SK-N-SH (cell line): ENCODE results near the gene IMPDH1. TPM values are rescaled to one million over a fixed set of nuclear protein-coding genes. Genes with fewer than 3 reads are reported as not detected.
A peak's percentile ranks its signal among the peaks of the same experiment; 100 is the strongest.

ENCODE experiments used
- CTCF ChIA-PET: fragments of 300-600, 350-600 bp; formaldehyde crosslinking; extraction: SDS; loops from one replicate; lab custom pipeline; 2021; lab: Yijun Ruan, JAX
- POLR2A ChIA-PET: fragments of 350-600 bp; sonication (Branson Sonifier 250); formaldehyde crosslinking; extraction: SDS; loops from one replicate; lab custom pipeline; 2020; ENCODE audit warnings: antibody characterized with exemption, inconsistent platforms; lab: Yijun Ruan, JAX
- DNase-seq: peaks from one replicate; pipeline ENCODE4 v3.0.0; 2012
- H2AFZ ChIP-seq: fragments of 200-600 bp; sonication (generic); 2 replicates; pipeline ENCODE4 v1.8.1; 2016; ENCODE audit warnings: antibody characterized with exemption, mild to moderate bottlenecking, low read depth
- H3F3A ChIP-seq: fragments of 200-600 bp; sonication (generic); replicated peaks from 2 replicates; pipeline ENCODE3; 2016; ENCODE audit warnings: antibody characterized with exemption, mild to moderate bottlenecking; ENCODE audit not compliant: insufficient read depth
- H3K27ac ChIP-seq, 2 experiments: fragments of 200-500 bp in 1 of 2; fragments of 200-600 bp in 1 of 2; sonication (Bioruptor generic) in 1 of 2; sonication (generic), shearing (Covaris generic) in 1 of 2; 2 replicates each; pipeline versions ENCODE4 v1.5.1 to v1.6.1; 2014 to 2016; ENCODE audit warnings: low read depth in 2 of 2, inconsistent platforms in 1 of 2, low read length in 1 of 2, mild to moderate bottlenecking in 1 of 2, mixed read lengths in 1 of 2
- H3K27me3 ChIP-seq: fragments of 200-600 bp; sonication (generic), shearing (Covaris generic); 2 replicates; pipeline ENCODE4 v1.6.1; 2016; ENCODE audit warnings: mixed run types; ENCODE audit not compliant: insufficient read depth
- H3K36me3 ChIP-seq, 2 experiments: fragments of 200-500 bp in 1 of 2; fragments of 200-600 bp in 1 of 2; sonication (Bioruptor generic) in 1 of 2; sonication (generic) in 1 of 2; replicated peaks in 1 of 2; 2 replicates each; pipeline versions ENCODE3 to v1.5.1; 2014 to 2016; ENCODE audit warnings: low read length in 1 of 2, mild to moderate bottlenecking in 1 of 2; ENCODE audit not compliant: insufficient read depth in 2 of 2, control insufficient read depth in 1 of 2
- H3K4me1 ChIP-seq, 2 experiments: fragments of 200-500 bp in 1 of 2; fragments of 200-600 bp in 1 of 2; sonication (Bioruptor generic) in 1 of 2; sonication (generic), shearing (Covaris generic) in 1 of 2; 2 replicates each; pipeline versions ENCODE4 v1.5.1 to v1.6.1; 2014 to 2016; ENCODE audit warnings: low read depth in 1 of 2, low read length in 1 of 2, mixed run types in 1 of 2; ENCODE audit not compliant: insufficient read depth in 2 of 2, control insufficient read depth in 1 of 2
- H3K4me2 ChIP-seq: fragments of 200-600 bp; sonication (generic), shearing (Covaris generic); 2 replicates; pipeline ENCODE4 v1.6.1; 2017; ENCODE audit warnings: mixed run types
- H3K4me3 ChIP-seq, 2 experiments: fragments of 200-500 bp in 1 of 2; fragments of 200-600 bp in 1 of 2; sonication (Bioruptor generic) in 1 of 2; sonication (generic), shearing (Covaris generic) in 1 of 2; 2 replicates each; pipeline versions ENCODE4 v1.5.1 to v1.8.1; 2014 to 2016; ENCODE audit warnings: low read depth in 2 of 2, inconsistent platforms in 1 of 2, low read length in 1 of 2, mild to moderate bottlenecking in 1 of 2, mixed read lengths in 1 of 2, moderate library complexity in 1 of 2
- H3K79me2 ChIP-seq: fragments of 200-600 bp; sonication (generic); 2 replicates; pipeline ENCODE4 v1.8.1; 2017; ENCODE audit warnings: mild to moderate bottlenecking; ENCODE audit not compliant: insufficient read depth
- H3K9ac ChIP-seq: fragments of 200-600 bp; sonication (generic); 2 replicates; pipeline ENCODE4 v1.6.1; 2017; ENCODE audit warnings: mixed run types
- H3K9me2 ChIP-seq: fragments of 200-600 bp; sonication (generic); 2 replicates; pipeline ENCODE4 v1.6.1; 2017; ENCODE audit warnings: mixed run types
- H3K9me3 ChIP-seq: fragments of 200-600 bp; sonication (generic); 2 replicates; pipeline ENCODE4 v1.6.1; 2017; ENCODE audit warnings: mixed run types, mild to moderate bottlenecking, moderate library complexity
- H4K20me1 ChIP-seq: fragments of 200-600 bp; sonication (generic); 2 replicates; pipeline ENCODE4 v1.6.1; 2017; ENCODE audit warnings: mild to moderate bottlenecking, mixed run types; ENCODE audit not compliant: insufficient read depth
- CTCF ChIP-seq: fragments of 200-600 bp; sonication (generic); IDR thresholded peaks from 2 replicates; pipeline ENCODE4 v1.6.1; 2017; ENCODE audit warnings: antibody characterized with exemption, mild to moderate bottlenecking, moderate library complexity
- ELF1 ChIP-seq: IDR thresholded peaks from 2 replicates; pipeline ENCODE4 v1.4.0; 2012
- EZH2phosphoT487 ChIP-seq: fragments of 200-600 bp; sonication (generic); IDR thresholded peaks from 2 replicates; pipeline ENCODE4 v1.6.1; 2017; ENCODE audit warnings: low read depth, mixed run types, mild to moderate bottlenecking, antibody characterized with exemption, moderate library complexity, borderline replicate concordance
- FOXJ3 ChIP-seq: sonication (generic); formaldehyde crosslinking; IDR thresholded peaks from 2 replicates; pipeline ENCODE4 v1.5.1; 2020; ENCODE audit warnings: mild to moderate bottlenecking, missing genetic modification reagents
- FOXM1 ChIP-seq: IDR thresholded peaks from 2 replicates; pipeline ENCODE4 v1.4.0; 2012; ENCODE audit warnings: low read depth, mild to moderate bottlenecking
- GABPA ChIP-seq: IDR thresholded peaks from 2 replicates; pipeline ENCODE4 v1.4.0; 2012; ENCODE audit warnings: low read depth, mild to moderate bottlenecking
- JUND ChIP-seq: IDR thresholded peaks from 2 replicates; pipeline ENCODE4 v1.4.0; 2012
- NRF1 ChIP-seq: IDR thresholded peaks from 2 replicates; pipeline ENCODE4 v1.6.1; 2012; ENCODE audit warnings: low read depth, mild to moderate bottlenecking, low read length
- POLR2AphosphoS5 ChIP-seq: IDR thresholded peaks from 2 replicates; pipeline ENCODE4 v1.6.1; 2012; ENCODE audit warnings: low read depth, low read length
- RCOR1 ChIP-seq: fragments of 150-350 bp; IDR thresholded peaks from 2 replicates; pipeline ENCODE4 v1.6.1; 2017; ENCODE audit warnings: antibody characterized with exemption, low read length
- RFX5 ChIP-seq: IDR thresholded peaks from 2 replicates; pipeline ENCODE4 v1.6.1; 2012; ENCODE audit warnings: mild to moderate bottlenecking, improper control_type of control experiment, low read length
- SIN3A ChIP-seq: IDR thresholded peaks from 2 replicates; pipeline ENCODE4 v1.6.1; 2012; ENCODE audit warnings: low read depth, mild to moderate bottlenecking, low read length, moderate library complexity, borderline replicate concordance
- TEAD4 ChIP-seq: IDR thresholded peaks from 2 replicates; pipeline ENCODE4 v1.4.0; 2012; ENCODE audit warnings: mild to moderate bottlenecking, borderline replicate concordance; ENCODE audit not compliant: insufficient read depth
- USF2 ChIP-seq: fragments of 150-350 bp; IDR thresholded peaks from 2 replicates; pipeline ENCODE4 v1.6.1; 2017; ENCODE audit warnings: antibody characterized with exemption, low read length, low read depth, borderline replicate concordance
- WGBS: methylation state at CpG from one replicate; pipeline ENCODE4 v1.1.6; 2017; ENCODE audit warnings: low lambda C conversion rate; 5-methylcytosine and 5-hydroxymethylcytosine counted together
- polyA plus RNA-seq, 3 experiments: library from polyadenylated mRNA; depleted of rRNA; stranded (reverse); fragments of >200 nt; gene quantifications; 2 replicates each; pipeline ENCODE4 v1.2.3, GENCODE V29; 2012
- TF ChIP-seq, protein P1 (sequence below): IDR thresholded peaks from 2 replicates; pipeline ENCODE4 v1.6.1; 2012; ENCODE audit warnings: mild to moderate bottlenecking, low read depth, low read length, moderate library complexity

The IMPDH1 gene
- polyA plus RNA-seq, 1 of the 3 experiments (the other 2 are of a cell fraction): 80.4 TPM

DNA sequence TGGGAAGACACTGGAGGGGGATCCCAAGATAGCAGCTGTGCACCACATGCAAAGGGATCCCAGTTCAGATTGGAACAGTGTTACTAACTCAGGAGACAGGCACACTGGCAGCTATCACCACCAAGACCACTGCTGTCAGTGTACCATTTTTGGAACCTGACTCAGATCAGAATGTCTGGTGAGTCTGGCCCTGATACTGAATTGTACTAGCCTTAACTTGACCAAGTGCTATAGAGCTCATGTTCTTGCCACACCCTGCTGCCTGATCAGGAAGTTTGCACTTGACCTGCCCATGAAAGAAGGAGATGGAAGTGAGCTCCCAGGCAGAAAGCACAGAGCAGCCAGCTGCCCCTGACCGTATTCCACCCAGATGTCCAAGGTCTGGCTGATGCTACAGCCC lies 43.5 kb downstream of the IMPDH1 start (continued):
- TF ChIP-seq USF2 (no peak), GABPA (no peak), RFX5 (no peak), JUND (no peak), RCOR1 (no peak)

DNA sequence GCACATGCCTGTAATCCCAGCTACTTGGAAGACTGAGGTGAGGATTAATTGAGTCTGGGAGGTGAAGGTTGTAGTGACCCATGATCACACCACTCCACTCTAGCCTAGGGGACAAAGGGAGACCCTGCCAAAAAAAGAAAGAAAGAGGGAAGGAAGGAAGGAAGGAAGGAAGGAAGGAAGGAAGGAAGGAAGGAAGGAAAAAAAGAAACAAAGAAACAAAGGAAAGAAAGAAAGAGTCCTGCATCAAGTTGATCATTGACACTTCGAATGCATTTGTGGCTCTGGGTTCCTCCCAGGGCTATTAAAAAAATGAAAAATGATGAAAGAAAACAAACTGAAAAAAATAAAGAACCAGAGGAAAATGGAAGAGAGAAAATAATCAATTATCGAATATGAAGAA lies 44.4 kb downstream of the IMPDH1 start:
- POLR2A ChIA-PET: no interaction called here
- Histone ChIP-seq H3K4me1 (peaks cover 0 to 33% of the 10 kb centered on the region in 2 experiments; a peak in 2 of 4 replicates), H2AFZ (no peak overlapping the region), H3K9me3 (no peaks in the 10 kb centered on the region), H3K36me3 (no peaks in the 10 kb centered on the region), H3K9ac (no peak overlapping the region), H3K79me2 (no peaks in the 10 kb centered on the region), H3K4me3 (no peak overlapping the region), H3K4me2 (no peak overlapping the region), H3K9me2 (no peaks in the 10 kb centered on the region), H3K27me3 (peaks cover 40% of the 10 kb centered on the region), H4K20me1 (no peaks in the 10 kb centered on the region), H3K27ac (peak overlapping the region in 1 of 2 experiments; percentile 100; a peak in 1 of 4 replicates), H3F3A (peaks cover 5% of the 10 kb centered on the region)
- TF ChIP-seq CTCF (no peak), ELF1 (no peak), POLR2AphosphoS5 (no peak), NRF1 (no peak), FOXM1 (no peak), RCOR1 (no peak), EZH2phosphoT487 (no peak), SIN3A (no peak), FOXJ3 (CRISPR knock-in tag) (no peak), TEAD4 (no peak)
- TF ChIP-seq, protein P1, sequence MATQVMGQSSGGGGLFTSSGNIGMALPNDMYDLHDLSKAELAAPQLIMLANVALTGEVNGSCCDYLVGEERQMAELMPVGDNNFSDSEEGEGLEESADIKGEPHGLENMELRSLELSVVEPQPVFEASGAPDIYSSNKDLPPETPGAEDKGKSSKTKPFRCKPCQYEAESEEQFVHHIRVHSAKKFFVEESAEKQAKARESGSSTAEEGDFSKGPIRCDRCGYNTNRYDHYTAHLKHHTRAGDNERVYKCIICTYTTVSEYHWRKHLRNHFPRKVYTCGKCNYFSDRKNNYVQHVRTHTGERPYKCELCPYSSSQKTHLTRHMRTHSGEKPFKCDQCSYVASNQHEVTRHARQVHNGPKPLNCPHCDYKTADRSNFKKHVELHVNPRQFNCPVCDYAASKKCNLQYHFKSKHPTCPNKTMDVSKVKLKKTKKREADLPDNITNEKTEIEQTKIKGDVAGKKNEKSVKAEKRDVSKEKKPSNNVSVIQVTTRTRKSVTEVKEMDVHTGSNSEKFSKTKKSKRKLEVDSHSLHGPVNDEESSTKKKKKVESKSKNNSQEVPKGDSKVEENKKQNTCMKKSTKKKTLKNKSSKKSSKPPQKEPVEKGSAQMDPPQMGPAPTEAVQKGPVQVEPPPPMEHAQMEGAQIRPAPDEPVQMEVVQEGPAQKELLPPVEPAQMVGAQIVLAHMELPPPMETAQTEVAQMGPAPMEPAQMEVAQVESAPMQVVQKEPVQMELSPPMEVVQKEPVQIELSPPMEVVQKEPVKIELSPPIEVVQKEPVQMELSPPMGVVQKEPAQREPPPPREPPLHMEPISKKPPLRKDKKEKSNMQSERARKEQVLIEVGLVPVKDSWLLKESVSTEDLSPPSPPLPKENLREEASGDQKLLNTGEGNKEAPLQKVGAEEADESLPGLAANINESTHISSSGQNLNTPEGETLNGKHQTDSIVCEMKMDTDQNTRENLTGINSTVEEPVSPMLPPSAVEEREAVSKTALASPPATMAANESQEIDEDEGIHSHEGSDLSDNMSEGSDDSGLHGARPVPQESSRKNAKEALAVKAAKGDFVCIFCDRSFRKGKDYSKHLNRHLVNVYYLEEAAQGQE: no peak
- 68% methylated on average over 2 of the region's 2 CpGs for WGBS
- DNase-seq: no peak
- CTCF ChIA-PET: interaction anchor here (1.1 to 20.2 kb wide), 6 partner anchors 18 to 60 kb away, joined by 3 to 493 read pairs (median 14); partner anchors contain the start of gene RBM28
